NCI-H1930 (cell line): ENCODE results near the gene ERC2.

ENCODE experiments used
- DNase-seq, 2 experiments: peaks; one replicate each; lab custom pipeline; 2025; lab: John Stamatoyannopoulos, UW

ERC2 gene

DNA sequence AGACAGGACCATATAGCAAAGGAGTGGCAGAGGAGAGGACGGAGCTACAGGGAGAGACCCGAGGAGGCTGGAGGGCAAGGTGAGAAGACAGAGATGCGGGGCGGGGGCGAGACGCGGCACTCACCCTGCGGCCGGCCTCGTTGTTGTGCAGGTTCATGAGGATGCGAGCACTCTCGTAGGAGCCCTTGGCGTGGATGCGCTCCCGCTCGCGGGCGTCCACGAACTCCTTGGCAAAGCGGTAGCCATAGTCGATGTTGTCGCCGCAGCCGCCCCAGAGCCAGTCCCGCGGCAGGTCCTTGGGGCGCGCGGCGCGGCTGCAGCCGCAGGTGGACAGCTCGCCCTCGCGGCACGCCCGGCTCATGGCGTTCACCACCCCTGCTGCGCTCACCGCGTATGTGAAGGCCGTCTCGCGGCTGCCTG lies 994.0 kb downstream of the ERC2 start:
- no peak for DNase-seq

- DNase-seq: no peak
These were observed 994.5 kb downstream of the ERC2 start for GRCh38 chr3:55473788-55474187.

DNA sequence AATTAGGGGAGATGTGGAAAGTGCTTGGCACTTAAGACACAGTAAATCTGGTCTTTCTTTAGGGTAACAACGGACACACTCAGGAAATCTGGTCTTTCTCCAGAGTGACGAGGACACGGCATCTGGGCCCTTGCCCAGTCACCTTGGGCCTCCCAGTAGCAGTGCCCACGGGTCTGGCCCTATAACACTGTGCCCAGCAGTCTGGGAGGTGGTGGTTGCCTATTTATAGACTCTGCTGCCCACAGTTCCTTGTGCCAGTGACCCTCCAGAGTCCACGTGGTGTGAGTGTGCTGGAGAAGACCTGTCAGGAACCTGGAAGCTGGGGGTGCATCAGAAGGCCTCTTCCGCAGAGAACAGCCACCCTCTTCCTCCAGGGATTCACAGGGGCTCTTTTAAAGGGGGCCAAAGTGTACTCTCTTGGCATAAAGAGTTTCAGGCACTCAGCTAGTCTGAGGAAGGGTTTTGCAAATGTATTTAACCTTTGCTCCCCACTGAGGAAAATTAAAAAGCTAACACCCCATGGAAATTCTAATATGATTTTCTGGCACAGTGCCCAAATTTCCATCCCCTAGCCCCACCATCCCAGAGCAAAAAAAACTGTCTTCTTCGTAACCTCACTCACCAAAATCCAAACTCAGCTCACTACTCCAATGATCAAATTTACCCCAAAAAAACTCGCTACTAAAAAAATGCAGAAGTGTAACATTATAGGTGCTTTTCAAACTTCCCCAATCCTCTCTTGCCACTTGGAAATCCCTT lies 996.6 kb downstream of the ERC2 start:
- DNase-seq: no peak

GRCh38 chr3:55471084-55471483 lies 997.2 kb downstream of the ERC2 start:
- DNase-seq: no peak

GRCh38 chr3:55469957-55470526 lies 998.2 kb downstream of the ERC2 start:
- DNase-seq: no peak

- DNase-seq: no peak
These were observed 1000.0 kb downstream of the ERC2 start for GRCh38 chr3:55468251-55468650.

- no peak for DNase-seq
These were observed 1001.2 kb downstream of the ERC2 start for GRCh38 chr3:55467099-55467498.

GRCh38 chr3:55466526-55466925 lies 1001.7 kb downstream of the ERC2 start:
- DNase-seq: no peak

GRCh38 chr3:55461896-55462295 lies 1006.4 kb downstream of the ERC2 start:
- DNase-seq: no peak

- DNase-seq: no peak
These were observed 1008.4 kb downstream of the ERC2 start for GRCh38 chr3:55459838-55460237.
